NCI-H510A (cell line): ENCODE data around the gene KLF6.

ENCODE experiments used
- DNase-seq: peaks from one replicate; lab custom pipeline; 2025; lab: John Stamatoyannopoulos, UW

KLF6 gene

DNA sequence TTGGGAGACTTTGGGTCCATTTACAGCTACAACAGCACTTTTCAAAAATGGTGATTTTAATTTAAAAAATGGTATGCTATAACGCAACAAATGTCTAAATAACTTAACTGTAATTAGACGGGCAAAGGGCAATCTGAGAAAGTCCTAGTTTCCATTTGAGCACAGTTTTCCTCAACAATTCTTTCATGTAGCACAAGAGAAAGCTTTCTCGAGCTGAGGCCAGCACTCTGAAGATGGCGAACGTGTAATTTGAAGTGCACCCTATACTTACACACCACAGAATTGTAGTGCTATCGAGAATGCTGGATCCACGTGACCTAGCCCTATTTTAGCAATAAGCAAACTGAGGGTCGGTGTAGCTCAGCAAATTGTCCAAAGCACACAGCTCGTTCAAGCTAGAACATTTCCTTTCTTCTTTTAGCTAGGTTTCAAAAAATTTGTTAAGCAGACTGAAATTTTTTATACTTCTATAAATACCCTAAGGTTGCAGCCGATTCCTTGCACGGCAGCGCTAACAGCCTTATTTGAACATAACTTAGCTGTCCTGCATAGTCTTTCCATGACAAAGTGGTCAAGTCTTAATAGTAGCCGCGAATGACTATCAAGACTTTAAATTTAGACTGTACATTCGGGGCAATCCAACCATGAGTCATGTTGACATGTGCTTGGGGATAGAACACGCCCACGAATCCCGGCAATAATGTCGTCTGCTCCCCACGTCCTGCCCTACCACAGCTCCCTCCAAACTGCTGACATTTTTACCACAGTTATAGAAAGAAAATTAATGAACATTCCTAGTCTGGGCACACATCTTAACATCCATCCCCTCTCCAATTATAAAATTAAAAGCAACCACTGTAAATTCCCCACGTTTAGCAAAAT lies 10.0 kb downstream of the KLF6 start:
- no peak for DNase-seq

- no peak for DNase-seq
Measured at GRCh38 chr10:3774018-3774813, 10.8 kb downstream of the KLF6 start.

GRCh38 chr10:3773460-3774017 lies 11.5 kb downstream of the KLF6 start:
- no peak for DNase-seq

DNA sequence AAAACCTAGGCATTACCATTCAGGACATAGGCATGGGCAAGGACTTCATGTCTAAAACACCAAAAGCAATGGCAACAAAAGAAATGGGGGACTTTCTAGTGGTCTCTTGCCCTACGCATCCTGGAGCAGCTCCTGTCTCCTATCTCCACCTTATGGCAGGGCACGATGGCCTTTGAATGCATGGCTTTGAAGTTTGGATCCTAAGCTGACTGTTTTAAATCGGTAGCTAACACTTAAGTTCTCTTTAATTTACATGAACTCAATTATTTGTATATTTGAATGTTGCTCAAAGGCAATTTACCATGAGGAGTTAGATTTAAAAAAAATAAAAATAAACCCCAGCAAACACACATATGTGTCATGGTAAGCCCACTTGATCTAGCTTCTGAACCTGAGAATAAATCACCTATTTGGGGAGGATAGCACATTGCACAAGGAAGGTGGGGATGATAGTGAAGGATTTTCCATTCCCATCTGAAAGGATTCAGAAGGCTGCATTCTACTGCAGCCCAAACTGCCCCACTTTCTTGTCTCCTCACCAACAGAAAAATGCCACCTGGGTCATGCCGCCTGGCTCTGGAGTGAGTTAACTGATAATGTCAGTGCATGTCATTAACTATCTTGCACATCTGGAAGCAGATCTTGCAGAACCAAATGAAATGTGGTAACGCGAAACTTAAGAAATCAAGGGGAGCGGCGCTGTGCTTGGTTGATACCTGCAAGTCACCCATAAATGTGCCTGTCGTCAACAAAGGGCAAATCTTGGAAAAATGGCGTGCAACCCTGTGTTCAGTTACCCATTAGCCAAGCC lies 12.4 kb downstream of the KLF6 start:
- no peak for DNase-seq

DNA sequence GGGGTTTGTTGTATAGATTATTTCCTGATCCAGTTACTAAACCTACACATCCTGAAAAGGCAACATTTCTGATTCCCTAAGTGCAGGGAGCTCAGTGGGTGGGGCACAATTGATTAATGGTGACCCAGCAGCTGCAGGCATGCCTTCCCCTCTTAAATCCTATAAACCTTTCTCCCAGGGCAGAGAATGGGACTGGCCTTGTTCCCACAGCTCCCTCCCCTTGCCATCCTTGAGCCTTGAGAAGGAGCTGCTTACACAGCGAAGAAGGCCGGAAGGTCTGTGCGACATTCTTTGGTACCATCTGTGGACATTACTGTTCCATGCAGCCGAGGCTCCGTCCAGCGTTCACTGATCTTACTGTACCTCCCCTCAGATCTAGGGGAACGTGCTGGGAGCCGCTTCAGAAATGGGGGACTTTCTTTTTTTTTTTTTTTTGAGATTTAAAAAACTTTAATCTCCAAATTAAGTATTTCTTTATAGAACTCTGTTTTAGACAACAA lies 14.3 kb downstream of the KLF6 start:
- DNase-seq: no peak

GRCh38 chr10:3769556-3769955 lies 15.5 kb downstream of the KLF6 start:
- no peak for DNase-seq

GRCh38 chr10:3766046-3766756 lies 18.8 kb downstream of the KLF6 start:
- DNase-seq: no peak

DNA sequence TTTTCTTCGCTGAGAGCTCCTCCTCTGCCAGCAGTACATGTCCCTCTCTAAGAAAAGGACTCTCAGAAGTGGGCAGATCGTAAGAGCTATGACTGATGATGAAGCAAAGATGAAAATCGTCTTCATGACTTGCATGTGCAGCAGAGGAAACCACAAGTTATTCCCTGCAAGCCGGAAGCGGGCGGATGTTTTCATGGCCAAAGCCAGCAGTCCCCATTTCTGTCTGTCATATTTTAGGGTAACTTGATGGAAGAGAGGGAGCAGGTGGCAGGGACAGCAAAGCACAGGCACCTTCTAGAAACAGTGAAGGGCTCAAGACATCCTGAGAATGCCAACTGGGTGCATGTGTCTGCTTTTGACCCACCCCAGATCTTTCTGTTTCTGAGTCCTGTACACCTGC lies 19.9 kb downstream of the KLF6 start:
- no peak for DNase-seq

GRCh38 chr10:3764626-3765112 lies 20.3 kb downstream of the KLF6 start:
- DNase-seq: no peak

- DNase-seq: no peak
Measured at GRCh38 chr10:3763852-3764625, 21.0 kb downstream of the KLF6 start.

- DNase-seq: no peak
Measured at GRCh38 chr10:3763035-3763456, 22.0 kb downstream of the KLF6 start.

- no peak for DNase-seq
Measured at GRCh38 chr10:3762309-3762708, 22.7 kb downstream of the KLF6 start.

GRCh38 chr10:3761904-3762303 lies 23.1 kb downstream of the KLF6 start:
- no peak for DNase-seq

DNA sequence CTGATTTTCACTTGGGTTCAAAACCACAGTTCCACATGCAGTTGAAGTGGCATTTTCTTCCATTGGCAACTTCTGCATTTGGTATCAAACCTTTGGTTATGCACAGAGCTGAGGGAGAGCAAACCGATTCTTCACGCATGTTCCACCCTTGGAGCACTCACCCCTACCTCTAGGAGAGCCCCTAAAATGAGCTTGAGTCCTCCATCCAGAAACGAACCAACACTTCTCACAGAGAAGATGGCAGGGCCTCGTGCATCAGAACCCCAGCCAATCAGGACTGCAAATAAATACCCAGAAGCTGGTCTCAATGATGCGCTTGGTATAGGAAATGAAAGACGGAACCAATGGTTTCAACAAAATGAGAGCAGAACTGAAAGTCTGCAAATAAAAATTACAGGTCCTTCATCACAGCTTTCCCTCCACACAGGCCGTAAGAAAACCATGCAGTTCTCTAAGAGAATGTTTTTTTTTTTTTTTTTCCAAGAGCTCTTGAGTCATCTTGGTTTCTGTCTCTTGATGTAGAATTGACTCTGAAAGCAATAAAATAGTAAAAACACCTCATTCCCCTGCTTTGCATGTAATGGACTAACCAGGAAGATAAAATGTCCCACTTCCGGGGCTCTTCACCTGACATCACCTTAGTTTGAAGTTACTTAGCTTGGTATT lies 23.9 kb downstream of the KLF6 start:
- no peak for DNase-seq

GRCh38 chr10:3760083-3760482 lies 24.9 kb downstream of the KLF6 start:
- DNase-seq: no peak

- DNase-seq: no peak
Measured at GRCh38 chr10:3759397-3759796, 25.6 kb downstream of the KLF6 start.

GRCh38 chr10:3758491-3758970 lies 26.5 kb downstream of the KLF6 start:
- DNase-seq: no peak

DNA sequence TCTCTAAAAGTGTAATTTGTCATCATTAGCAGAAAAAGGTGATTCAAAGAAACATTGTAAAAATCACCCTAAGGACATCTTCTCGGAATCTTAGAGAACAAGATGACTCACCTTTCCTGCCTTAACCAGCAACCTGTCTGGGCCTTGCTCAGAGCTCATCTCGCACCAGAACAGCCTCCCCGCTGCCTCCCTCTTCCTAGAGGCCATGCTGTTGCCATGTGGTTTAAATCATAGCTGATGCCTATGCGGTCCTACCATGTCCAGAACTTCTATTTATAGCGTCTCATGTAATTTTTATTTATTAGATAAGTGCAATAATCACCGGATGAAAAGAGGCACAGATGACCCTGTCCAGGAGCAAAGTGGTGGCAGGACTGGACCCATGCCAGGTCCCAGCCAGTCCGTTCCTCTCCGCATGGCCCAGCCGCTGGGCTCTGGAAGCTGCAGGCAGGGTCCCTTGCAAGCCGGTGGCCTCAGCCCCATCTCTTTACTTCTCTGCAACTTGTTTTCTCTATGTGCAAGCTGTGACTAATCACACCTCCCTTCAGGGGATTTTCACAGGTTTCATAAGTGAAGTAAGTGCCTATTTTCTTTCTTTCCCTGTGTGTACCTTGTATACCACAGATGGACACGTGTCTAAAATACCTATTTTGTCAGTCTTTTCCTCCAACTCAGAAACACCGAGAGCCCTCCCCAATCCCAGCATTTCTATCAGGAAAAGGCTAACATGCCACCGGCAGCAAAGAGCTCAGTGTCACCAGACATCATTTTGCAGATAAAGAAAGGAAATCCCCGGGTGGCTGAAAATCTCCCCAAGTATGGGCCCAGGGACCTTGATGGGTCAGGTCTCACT lies 27.1 kb downstream of the KLF6 start:
- DNase-seq: no peak

GRCh38 chr10:3757250-3757637 lies 27.8 kb downstream of the KLF6 start:
- DNase-seq: no peak
